ENCODE measurements around the gene KIF12. TPM values are rescaled to one million over a fixed set of nuclear protein-coding genes. Genes with fewer than 3 reads are reported as not detected.

KIF12 gene
- total and polyA plus RNA-seq, 2 of the 13 experiments (the other 11 are each of a cell fraction or from before 2014, with no cell fraction given): 1.8 to 12.5 TPM

GRCh38 chr9:114077162-114077837, 21.8 kb downstream of the KIF12 start (continued):
- 0 out of 2 replicates have a peak, but pooled peaks have one; percentile 8 for TF ChIP-seq MEF2D (CRISPR knock-in tag; IDR thresholded peaks at IDR 0.05)
- TF ChIP-seq MYNN (CRISPR knock-in tag; IDR thresholded peaks at IDR 0.05; ENCODE audit: low read depth): no peak
- TF ChIP-seq FLYWCH1 (CRISPR knock-in tag; IDR thresholded peaks at IDR 0.05): no peak
- TF ChIP-seq ZNF615 (CRISPR knock-in tag; IDR thresholded peaks at IDR 0.05; ENCODE audit: borderline replicate concordance): no peak
- peak; percentile 75 for TF ChIP-seq ZNF652 (CRISPR knock-in tag; IDR thresholded peaks at IDR 0.05; ENCODE audit: borderline replicate concordance, low read depth)
- TF ChIP-seq CCDC6 (CRISPR knock-in tag; IDR thresholded peaks at IDR 0.05): no peak
- no peak for TF ChIP-seq BATF2 (CRISPR knock-in tag; IDR thresholded peaks at IDR 0.05)
- no peak for TF ChIP-seq ZSCAN9 (CRISPR knock-in tag; IDR thresholded peaks at IDR 0.05; ENCODE audit: borderline replicate concordance)
- TF ChIP-seq ZNF704 (CRISPR knock-in tag; IDR thresholded peaks at IDR 0.05; ENCODE audit: borderline replicate concordance): no peak
- TF ChIP-seq POLR2G (IDR thresholded peaks at IDR 0.05; ENCODE audit: low read depth, low read length): peak; percentile 35; the same call in 1 of the 2 replicates
- TF ChIP-seq SRSF9 (IDR thresholded peaks at IDR 0.05; ENCODE audit: borderline replicate concordance, insufficient read depth, low read depth, low read length, poor library complexity, severe bottlenecking): no peak
- TF ChIP-seq MEIS1 (CRISPR knock-in tag; IDR thresholded peaks at IDR 0.05; ENCODE audit: borderline replicate concordance): no peak; the same call in 1 of the 2 replicates
- no peak for TF ChIP-seq ZNF34 (CRISPR knock-in tag; IDR thresholded peaks at IDR 0.05; ENCODE audit: borderline replicate concordance)
- TF ChIP-seq MAFK (conservative IDR thresholded peaks at IDR 0.05 in 1 of 2, IDR thresholded peaks at IDR 0.05 in 1 of 2; ENCODE audit: low read length in 2 of 2): no peak
- peak; percentile 60; the same call in 1 of the 2 replicates for TF ChIP-seq BRD4 (CRISPR knock-in tag; IDR thresholded peaks at IDR 0.05)
- peak; percentile 6; the same call in 1 of the 2 replicates for TF ChIP-seq ZNF788 (CRISPR knock-in tag; IDR thresholded peaks at IDR 0.05; ENCODE audit: borderline replicate concordance)
- no peak for TF ChIP-seq ZNF605 (CRISPR knock-in tag; IDR thresholded peaks at IDR 0.05)
- no peak for TF ChIP-seq ZNF335 (CRISPR knock-in tag; IDR thresholded peaks at IDR 0.05)
- TF ChIP-seq GRHL1 (CRISPR knock-in tag; conservative IDR thresholded peaks at IDR 0.05): no peak
- no peak for TF ChIP-seq DBP (CRISPR knock-in tag; IDR thresholded peaks at IDR 0.05; ENCODE audit: not compliant biosample characterization)
- TF ChIP-seq NFE2L1 (CRISPR knock-in tag; IDR thresholded peaks at IDR 0.05; ENCODE audit: borderline replicate concordance): 0 out of 2 replicates have a peak, but pooled peaks have one; percentile 19
- TF ChIP-seq FOXO1 (CRISPR knock-in tag; IDR thresholded peaks at IDR 0.05): no peak
- TF ChIP-seq TFDP2 (CRISPR knock-in tag; IDR thresholded peaks at IDR 0.05): peak; percentile 24; the same call in 1 of the 2 replicates
